SK-MEL-5 (cell line): ENCODE results near the gene CBFB. TPM values are rescaled to one million over a fixed set of nuclear protein-coding genes. Genes with fewer than 3 reads are reported as not detected.

Experiments used
- DNase-seq: peaks from one replicate; pipeline ENCODE4 v3.0.0-alpha.2; 2016; ENCODE audit warnings: low read depth, low spot score
- in situ Hi-C: cut with HindIII; loops from 2 replicates; pipeline ENCODE4 v1.10.0; 2016; ENCODE audit warnings: low sequenced_read_pairs, high pct_unique_total_duplicates, low pct_unique_long_range_greater_than_20kb
- total RNA-seq: library from RNA; depleted of rRNA; stranded (reverse); fragments of >200 nt; shearing (Covaris generic); gene quantifications from 2 replicates; pipeline ENCODE4 v1.2.3, GENCODE V29; 2014

CBFB gene
- total RNA-seq, 1 experiment from 2014 or later, result 58.6 TPM

DNA sequence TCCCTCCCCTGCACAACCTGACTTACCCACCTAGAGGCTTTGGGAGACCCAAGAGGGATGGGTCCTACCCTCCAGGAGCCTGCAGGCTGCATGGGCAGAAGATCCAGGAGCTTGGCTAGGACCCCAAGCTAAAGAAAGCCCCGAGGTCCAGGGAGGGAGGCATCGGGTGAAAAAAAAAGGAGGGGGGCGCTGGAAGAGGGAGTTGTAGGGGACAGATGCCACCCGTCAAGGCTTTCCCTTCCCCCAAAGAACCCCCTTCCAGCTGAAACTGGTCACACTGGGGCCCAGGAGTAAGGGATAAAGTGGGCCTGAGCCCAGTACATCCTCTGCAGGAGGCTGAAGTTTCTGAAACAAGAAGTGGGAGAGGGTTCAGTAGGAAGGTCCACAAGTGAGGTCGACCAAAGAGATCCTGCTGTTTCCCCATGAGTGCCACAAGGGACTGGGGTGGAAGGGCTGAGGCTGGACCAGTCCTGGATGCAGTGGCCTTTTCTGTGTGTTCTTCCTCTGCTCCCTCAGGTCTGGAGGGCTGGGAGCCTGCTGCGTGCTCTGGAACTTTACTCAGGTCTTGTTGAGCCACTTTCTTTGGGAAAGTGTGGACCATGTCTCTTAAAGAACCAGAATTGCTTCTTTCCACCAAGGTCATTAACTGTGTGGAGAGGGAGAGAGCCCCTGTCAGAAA lies 14.2 kb upstream of the CBFB start:
- in situ Hi-C loops, result no loop called here
- DNase-seq, result no peak

- no peak for DNase-seq
- in situ Hi-C loops, result no loop called here
Measured at GRCh38 chr16:67015313-67015731, 13.6 kb upstream of the CBFB start.

DNA sequence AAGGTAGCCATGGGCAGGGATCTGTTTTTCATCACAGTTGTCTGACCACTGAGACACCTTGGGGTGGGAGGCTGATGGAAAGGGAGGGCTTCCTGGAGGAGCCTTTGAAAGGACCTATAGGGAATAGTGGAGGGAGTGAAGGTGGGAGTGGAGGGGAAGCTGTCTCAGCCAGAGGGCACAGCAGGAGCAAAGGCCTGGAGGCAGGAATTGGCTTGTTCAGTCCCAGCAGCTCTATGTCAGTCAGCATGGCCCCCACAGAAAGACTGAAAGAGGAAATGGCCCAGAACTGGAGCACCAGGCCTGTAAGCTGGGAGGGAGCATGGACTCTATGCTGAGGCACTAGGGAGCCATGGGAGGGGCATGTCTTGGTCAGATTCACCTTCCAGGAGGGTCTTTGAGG lies 12.8 kb upstream of the CBFB start:
- in situ Hi-C loops, result no loop called here
- no peak for DNase-seq

DNA sequence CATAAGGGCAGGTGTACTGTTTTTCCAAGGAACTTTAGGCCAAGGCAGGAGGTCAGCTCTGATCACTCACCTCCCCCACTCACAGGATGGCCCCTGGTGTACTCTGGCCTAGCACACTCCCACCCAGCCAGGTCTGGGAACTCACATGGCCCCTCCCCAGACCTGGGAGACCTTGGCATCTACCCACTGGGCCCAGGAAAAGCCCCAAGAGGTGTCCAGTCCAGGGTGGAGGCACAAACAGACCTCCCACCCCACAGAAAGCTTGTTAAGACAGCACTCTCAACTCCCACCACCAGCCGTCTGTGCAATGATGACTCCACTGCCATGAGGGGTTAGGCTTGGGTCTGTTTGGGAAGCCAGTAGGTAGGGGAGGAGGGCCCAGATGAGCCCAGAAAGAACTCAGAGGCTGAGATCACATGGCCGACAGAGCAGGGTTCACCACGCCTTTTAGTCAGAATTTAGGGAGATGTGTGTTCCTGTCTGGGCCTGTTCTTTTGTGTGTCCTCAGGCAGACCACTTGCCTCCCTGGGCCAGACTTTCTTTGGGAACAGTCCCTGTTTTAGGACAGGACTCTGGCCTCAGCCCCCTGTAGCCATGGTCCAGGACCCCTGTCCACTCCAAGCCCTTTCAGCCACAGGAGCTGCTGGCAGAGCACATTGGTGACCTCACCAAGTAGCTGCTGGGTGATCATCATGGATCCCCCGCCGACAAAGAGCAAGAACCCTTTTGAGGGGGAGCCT lies 12.1 kb upstream of the CBFB start:
- in situ Hi-C loops, result no loop called here
- no peak for DNase-seq

- DNase-seq, result no peak
- in situ Hi-C loops, result no loop called here
Measured at GRCh38 chr16:67017421-67017750, 11.6 kb upstream of the CBFB start.

- DNase-seq, result peak; percentile 95
- in situ Hi-C loops, result no loop called here
Measured at GRCh38 chr16:67017810-67018488, 11.0 kb upstream of the CBFB start.

DNA sequence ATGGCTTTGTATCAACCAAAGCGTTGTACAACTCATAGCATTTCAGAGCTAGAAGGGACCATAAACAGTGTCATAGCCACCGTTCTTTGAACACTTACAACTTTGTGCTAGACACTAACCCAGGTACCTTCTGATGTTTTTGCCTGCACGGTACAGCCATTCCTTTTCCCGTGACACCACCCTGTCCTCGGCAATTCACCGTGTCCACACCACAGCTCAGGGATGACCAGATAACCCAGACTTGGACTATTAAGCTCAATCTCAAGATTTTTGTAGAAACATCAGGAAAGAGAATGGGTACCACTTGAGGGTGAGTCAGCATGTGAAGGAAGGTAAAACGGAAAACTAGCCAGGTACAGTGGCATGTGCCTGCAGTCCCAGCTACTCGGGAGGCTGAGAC lies 9.8 kb upstream of the CBFB start:
- no peak for DNase-seq

GRCh38 chr16:67021321-67021720 lies 7.6 kb upstream of the CBFB start:
- in situ Hi-C loops, result no loop called here
- no peak for DNase-seq

More for the DNA sequence above, 9.8 kb upstream of the CBFB start:
- in situ Hi-C loops, result no loop called here

GRCh38 chr16:67022531-67023214 lies 6.3 kb upstream of the CBFB start:
- DNase-seq, result no peak
- in situ Hi-C loops, result no loop called here

GRCh38 chr16:67023689-67024088 lies 5.3 kb upstream of the CBFB start:
- in situ Hi-C loops, result no loop called here
- DNase-seq, result no peak

DNA sequence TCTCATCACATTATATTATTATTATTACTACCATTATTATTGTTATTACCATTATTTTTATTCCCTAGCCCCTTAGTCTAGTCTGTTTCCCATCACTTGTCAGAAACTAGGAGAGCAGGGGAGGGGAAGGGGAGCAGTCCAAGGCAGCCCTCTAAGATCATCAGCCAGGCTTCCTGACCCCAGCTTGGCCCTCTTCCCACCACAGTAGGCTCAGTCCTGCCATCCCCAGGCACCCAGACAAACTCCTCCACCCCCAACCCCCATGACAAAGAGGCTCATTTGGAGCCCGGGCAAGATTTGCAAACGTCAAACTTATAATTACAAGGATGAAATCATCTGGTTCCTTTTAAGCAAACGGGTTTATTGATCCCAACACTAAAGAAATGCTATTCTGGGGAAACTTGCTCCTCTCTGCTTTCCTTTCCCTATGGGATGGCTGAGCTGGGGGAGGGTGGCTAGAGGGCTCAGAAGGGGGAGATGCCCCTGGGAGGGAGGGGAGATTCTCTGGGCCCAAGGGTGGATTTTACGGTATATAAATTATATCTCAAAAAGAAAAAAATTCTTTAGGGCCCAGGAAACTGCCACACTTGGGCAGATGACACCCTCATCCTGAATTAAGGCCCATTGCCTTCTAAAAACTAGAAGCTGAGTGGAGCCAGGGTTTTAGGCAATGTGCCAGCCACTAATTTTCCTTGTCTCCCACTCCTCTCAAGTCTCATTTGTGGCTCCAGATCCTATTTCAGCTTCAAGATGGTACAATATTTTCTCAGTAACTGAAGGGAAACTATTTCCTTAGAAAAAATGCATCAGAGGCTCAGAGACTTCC lies 4.4 kb upstream of the CBFB start:
- no peak for DNase-seq
- in situ Hi-C loops, result no loop called here

GRCh38 chr16:67025210-67025550 lies 3.8 kb upstream of the CBFB start:
- DNase-seq, result no peak

DNA sequence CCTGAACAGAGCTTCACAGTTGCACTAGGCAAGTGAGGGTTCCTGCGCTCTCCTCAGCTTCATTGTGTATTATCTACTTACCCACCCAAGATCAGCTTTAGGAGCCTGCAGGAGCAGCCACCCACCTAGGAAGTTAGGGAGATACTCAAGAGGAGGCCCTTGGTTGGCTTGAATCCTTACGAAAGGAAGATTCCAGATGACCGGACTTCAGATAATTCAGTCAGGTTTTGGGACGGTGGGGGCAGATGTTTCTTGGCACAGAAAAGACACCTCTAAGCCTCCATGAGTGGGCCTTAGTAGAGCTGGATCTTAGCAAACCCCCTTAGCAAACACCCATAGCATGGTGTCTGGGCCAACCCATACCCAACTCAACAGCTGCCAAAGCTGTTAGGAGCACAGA lies 2.4 kb upstream of the CBFB start:
- in situ Hi-C loops, result no loop called here
- no peak for DNase-seq

More at GRCh38 chr16:67025210-67025550, 3.8 kb upstream of the CBFB start:
- in situ Hi-C loops, result no loop called here

DNA sequence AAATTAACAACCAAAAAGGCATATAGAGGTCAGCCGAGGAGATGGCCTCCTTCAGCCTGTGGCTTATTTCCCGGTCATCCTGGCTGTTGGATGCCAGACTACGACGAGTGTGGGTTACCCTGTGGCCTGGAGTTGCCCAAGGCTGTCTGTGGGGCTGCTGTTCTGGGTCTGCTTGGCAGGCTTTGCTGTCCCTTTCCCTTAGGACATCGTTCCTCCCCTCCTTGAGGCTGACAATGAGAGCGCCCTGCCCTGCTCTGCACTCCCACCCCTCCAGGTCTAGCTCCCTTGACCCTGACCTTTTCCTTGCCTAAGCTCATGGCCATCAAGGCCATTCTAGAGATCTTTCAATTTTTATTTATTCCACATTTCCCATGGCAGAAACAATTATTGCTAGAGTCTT lies 1.9 kb upstream of the CBFB start:
- in situ Hi-C loops, result no loop called here
- DNase-seq, result no peak

DNA sequence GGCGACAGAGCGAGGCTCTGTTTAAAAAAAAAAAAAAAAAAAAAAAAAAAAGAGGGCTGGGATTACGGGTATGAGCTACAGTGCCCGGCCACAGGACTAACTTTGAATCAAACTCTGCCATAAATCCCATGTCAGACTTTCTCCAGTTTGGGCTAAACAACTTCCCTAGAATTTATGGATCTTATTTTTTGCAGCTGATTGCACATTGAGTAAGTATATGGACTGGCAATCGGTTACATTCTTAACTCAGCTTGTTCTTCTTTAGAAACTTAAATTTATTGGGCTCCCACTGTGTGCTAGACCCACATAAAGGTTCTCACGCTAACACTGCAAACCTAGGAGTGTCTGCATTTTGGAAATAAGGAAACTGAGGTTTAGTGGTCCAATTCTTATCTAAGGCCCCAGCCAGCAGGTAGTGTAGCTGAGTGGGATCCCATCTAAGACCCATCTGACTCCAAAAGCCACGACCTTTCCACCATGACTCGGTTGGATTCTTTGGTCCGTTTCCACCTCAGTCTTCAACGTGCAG lies 718 bp upstream of the CBFB start:
- in situ Hi-C loops, result no loop called here
- DNase-seq, result no peak

- no peak for DNase-seq
- in situ Hi-C loops, result no loop called here
Measured at GRCh38 chr16:67029254-67030096, 526 bp downstream of the CBFB start.
